Measurements from ENCODE around the gene DZIP3. TPM values are rescaled to one million over a fixed set of nuclear protein-coding genes. Genes with fewer than 3 reads are reported as not detected.

The DZIP3 gene
- total and polyA plus RNA-seq, 10 donors = 4.8 to 24.4 (median 15.2) TPM

DNA sequence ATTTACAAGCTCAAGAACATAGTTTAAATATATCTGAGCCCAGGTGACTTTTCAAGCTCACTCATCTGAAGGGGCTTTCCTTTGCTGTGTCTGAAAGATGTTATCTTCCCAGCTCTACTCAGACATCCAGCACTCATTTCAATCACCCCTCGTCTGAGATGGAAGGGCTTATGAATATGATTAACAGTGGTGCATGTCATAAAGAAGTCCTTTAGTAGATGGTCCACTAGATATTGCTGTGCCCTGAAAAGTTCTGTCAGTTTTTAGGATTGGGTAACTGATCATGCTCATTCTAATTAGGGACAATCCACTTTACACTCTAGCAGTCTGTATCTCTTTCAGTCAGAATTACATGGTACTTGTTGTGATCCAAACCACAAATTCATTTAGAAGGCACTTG lies 139.4 kb downstream of the DZIP3 start:
- intact Hi-C loops (cut with DNase I; ENCODE audit: low total_unique reads) = no loop called here
- 43 to 79% (median 50%) methylated on average over 1 of the region's 1 CpG for WGBS, 5 donors
- TF ChIP-seq POLR2AphosphoS5 (IDR thresholded peaks at IDR 0.05) (no peak), POLR2A (IDR thresholded peaks at IDR 0.05) (no peak)
- TF ChIP-seq, protein P1, sequence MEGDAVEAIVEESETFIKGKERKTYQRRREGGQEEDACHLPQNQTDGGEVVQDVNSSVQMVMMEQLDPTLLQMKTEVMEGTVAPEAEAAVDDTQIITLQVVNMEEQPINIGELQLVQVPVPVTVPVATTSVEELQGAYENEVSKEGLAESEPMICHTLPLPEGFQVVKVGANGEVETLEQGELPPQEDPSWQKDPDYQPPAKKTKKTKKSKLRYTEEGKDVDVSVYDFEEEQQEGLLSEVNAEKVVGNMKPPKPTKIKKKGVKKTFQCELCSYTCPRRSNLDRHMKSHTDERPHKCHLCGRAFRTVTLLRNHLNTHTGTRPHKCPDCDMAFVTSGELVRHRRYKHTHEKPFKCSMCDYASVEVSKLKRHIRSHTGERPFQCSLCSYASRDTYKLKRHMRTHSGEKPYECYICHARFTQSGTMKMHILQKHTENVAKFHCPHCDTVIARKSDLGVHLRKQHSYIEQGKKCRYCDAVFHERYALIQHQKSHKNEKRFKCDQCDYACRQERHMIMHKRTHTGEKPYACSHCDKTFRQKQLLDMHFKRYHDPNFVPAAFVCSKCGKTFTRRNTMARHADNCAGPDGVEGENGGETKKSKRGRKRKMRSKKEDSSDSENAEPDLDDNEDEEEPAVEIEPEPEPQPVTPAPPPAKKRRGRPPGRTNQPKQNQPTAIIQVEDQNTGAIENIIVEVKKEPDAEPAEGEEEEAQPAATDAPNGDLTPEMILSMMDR (IDR thresholded peaks at IDR 0.05 in 8 of 11, conservative IDR thresholded peaks at IDR 0.05 in 3 of 11) = no peak
- Histone ChIP-seq H3K36me3 (no peaks in the 10 kb centered on the region), H3K4me1 (no peaks in the 10 kb centered on the region), H3K27ac (no peak overlapping the region), H3K27me3 (replicated peaks in 1 of 7) (no peaks in the 10 kb centered on the region), H3K4me3 (no peak overlapping the region), H3K9me3 (no peaks in the 10 kb centered on the region)
- DNase-seq = no peak

- Histone ChIP-seq H3K36me3 (no peaks in the 10 kb centered on the region), H3K4me3 (no peak overlapping the region), H3K4me1 (no peaks in the 10 kb centered on the region), H3K27me3 (replicated peaks in 1 of 7) (peaks cover 0 to 13% (median 0%) of the 10 kb centered on the region in 7 donors), H3K9me3 (no peaks in the 10 kb centered on the region), H3K27ac (no peak overlapping the region)
- TF ChIP-seq POLR2AphosphoS5 (IDR thresholded peaks at IDR 0.05) = no peak
- TF ChIP-seq POLR2A (IDR thresholded peaks at IDR 0.05) = no peak
- TF ChIP-seq, protein P1 (IDR thresholded peaks at IDR 0.05 in 8 of 11, conservative IDR thresholded peaks at IDR 0.05 in 3 of 11) = no peak
- 84 to 91% (median 86%) methylated on average over 6 of the region's 6 CpGs for WGBS, 5 donors
- no peak for DNase-seq
- intact Hi-C loops (cut with DNase I; ENCODE audit: low total_unique reads) = no loop called here
Observed at GRCh38 chr3:108736821-108737220, 147.3 kb downstream of the DZIP3 start.

GRCh38 chr3:108742929-108743328 lies 153.4 kb downstream of the DZIP3 start:
- Histone ChIP-seq H3K9me3 (peaks cover 0 to 11% (median 4%) of the 10 kb centered on the region in 8 donors), H3K4me3 (no peak overlapping the region), H3K4me1 (no peaks in the 10 kb centered on the region), H3K36me3 (no peaks in the 10 kb centered on the region), H3K27me3 (replicated peaks in 1 of 7) (no peaks in the 10 kb centered on the region), H3K27ac (no peak overlapping the region)
- DNase-seq = no peak
- TF ChIP-seq, protein P1 (IDR thresholded peaks at IDR 0.05 in 8 of 11, conservative IDR thresholded peaks at IDR 0.05 in 3 of 11) = no peak
- no peak for TF ChIP-seq POLR2AphosphoS5 (IDR thresholded peaks at IDR 0.05)
- no peak for TF ChIP-seq POLR2A (IDR thresholded peaks at IDR 0.05)
- intact Hi-C loops (cut with DNase I; ENCODE audit: low total_unique reads) = no loop called here
- 80 to 91% (median 91%) methylated on average over 1 of the region's 1 CpG for WGBS, 5 donors

Small RNA genes within 50 kb of the gene (small RNA-seq; reads per million reads assigned to genes)
- gene AC092185.1 = 0 reads per million in 4 donors
- gene RF00156 = 0 reads per million in 4 donors

Other genes with a start within 250 kb of the DZIP3 start
- gene MYH15, start 79.1 kb upstream of the DZIP3 start, total RNA-seq = 1 to 10 TPM in 1 of 7 donors, under 1 TPM in 6; 0.06 to 3.0 (median 0.33) TPM
- gene MYH15, start 79.1 kb upstream of the DZIP3 start, polyA plus RNA-seq = under 1 TPM; 0.02 to 0.10 (median 0.08) TPM
- gene CIP2A, start 284 bp upstream of the DZIP3 start, total RNA-seq = 10 to 100 TPM in 2 of 7 donors, 1 to 10 TPM in 5; 7.3 to 15.7 (median 8.5) TPM
- 1 to 10 TPM; 2.2 to 3.2 (median 2.8) TPM for gene CIP2A, start 284 bp upstream of the DZIP3 start, polyA plus RNA-seq
- gene RETNLB, start 167.7 kb downstream of the DZIP3 start, total RNA-seq = not detected
- gene RETNLB, start 167.7 kb downstream of the DZIP3 start, polyA plus RNA-seq = not detected
- 10 to 100 TPM in 5 of 7 donors, 1 to 10 TPM in 2; 7.5 to 20.5 (median 12.6) TPM for gene TRAT1, start 233.1 kb downstream of the DZIP3 start, total RNA-seq
- gene TRAT1, start 233.1 kb downstream of the DZIP3 start, polyA plus RNA-seq = 1 to 10 TPM; 2.2 to 4.2 (median 2.7) TPM